WTC11 (cell line): Measurements from ENCODE around the gene ZBTB7C. TPM values are rescaled to one million over a fixed set of nuclear protein-coding genes. Genes with fewer than 3 reads are reported as not detected.

Experiments used
- ATAC-seq: fragments of 200-7000 bp; cut with Tn5 transposase; 2 replicates; pipeline ENCODE4 v1.10.0; 2021; ENCODE audit warnings: mild to moderate bottlenecking, moderate library complexity
- CTCF ChIA-PET: fragments of 300-600 bp; sonication (Branson Sonifier 250); formaldehyde crosslinking; loops from one replicate; lab custom pipeline; 2021; ENCODE audit warnings: antibody characterized with exemption; lab: Charles Lee
- POLR2A ChIA-PET: fragments of 350-600 bp; sonication (Branson Sonifier 250); formaldehyde crosslinking; loops from one replicate; lab custom pipeline; 2021; ENCODE audit warnings: antibody characterized with exemption; lab: Charles Lee
- DNase-seq: peaks from one replicate; pipeline ENCODE4 v3.0.0; 2021; ENCODE audit warnings: low spot score
- H3K27ac Mint-ChIP-seq: 2 replicates; pipeline ENCODE4 v1.8.0; 2021; ENCODE audit warnings: mixed read lengths
- H3K27me3 Mint-ChIP-seq: 2 replicates; pipeline ENCODE4 v1.8.0; 2021; ENCODE audit warnings: low read depth, mild to moderate bottlenecking, moderate library complexity, mixed read lengths
- H3K36me3 Mint-ChIP-seq: 2 replicates; pipeline ENCODE4 v1.8.0; 2021; ENCODE audit warnings: mixed read lengths
- H3K4me1 Mint-ChIP-seq: 2 replicates; pipeline ENCODE4 v1.8.0; 2022; ENCODE audit warnings: mixed read lengths
- H3K4me3 Mint-ChIP-seq: 2 replicates; pipeline ENCODE4 v1.8.0; 2021; ENCODE audit warnings: mild to moderate bottlenecking, moderate library complexity, mixed read lengths
- H3K9me3 Mint-ChIP-seq: 2 replicates; pipeline ENCODE4 v1.8.0; 2021; ENCODE audit warnings: mixed read lengths
- CBFB ChIP-seq: sonication (generic); formaldehyde crosslinking; IDR thresholded peaks from 2 replicates; pipeline ENCODE4 v1.8.1; 2022; ENCODE audit warnings: mild to moderate bottlenecking, low read depth, missing genetic modification reagents
- CREB1 ChIP-seq: sonication (generic); formaldehyde crosslinking; IDR thresholded peaks from 2 replicates; pipeline ENCODE4 v1.8.0; 2023; ENCODE audit warnings: mild to moderate bottlenecking, missing genetic modification reagents
- E2F5 ChIP-seq: sonication (generic); formaldehyde crosslinking; IDR thresholded peaks from 2 replicates; pipeline ENCODE4 v1.8.1; 2022; ENCODE audit warnings: mild to moderate bottlenecking, moderate library complexity, missing genetic modification reagents
- ELF4 ChIP-seq: sonication (generic); formaldehyde crosslinking; IDR thresholded peaks from 2 replicates; pipeline ENCODE4 v1.8.1; 2022; ENCODE audit warnings: low read depth, mild to moderate bottlenecking, moderate library complexity, missing genetic modification reagents
- GRHL2 ChIP-seq: fragments of 250-450 bp; sonication (Bioruptor Pico); IDR thresholded peaks from 2 replicates; pipeline ENCODE4 v1.8.0; 2022; ENCODE audit warnings: mild to moderate bottlenecking, moderate library complexity; ENCODE audit not compliant: insufficient replicate concordance, severe bottlenecking
- GTF2I ChIP-seq: fragments of 250-450 bp; sonication (Bioruptor Pico); conservative IDR thresholded peaks from 2 replicates; pipeline ENCODE4 v1.4.0; 2021; ENCODE audit warnings: mild to moderate bottlenecking
- IRF1 ChIP-seq: sonication (generic); formaldehyde crosslinking; IDR thresholded peaks from 2 replicates; pipeline ENCODE4 v1.8.0; 2023; ENCODE audit warnings: missing genetic modification reagents
- JAZF1 ChIP-seq: fragments of 250-450 bp; sonication (Bioruptor Pico); IDR thresholded peaks from 2 replicates; pipeline ENCODE4 v1.9.0; 2021; ENCODE audit warnings: moderate library complexity, mild to moderate bottlenecking, inconsistent platforms
- MAX ChIP-seq: sonication (generic); formaldehyde crosslinking; IDR thresholded peaks from 2 replicates; pipeline ENCODE4 v1.8.0; 2022; ENCODE audit warnings: mild to moderate bottlenecking, missing genetic modification reagents
- MLX ChIP-seq: sonication (generic); formaldehyde crosslinking; IDR thresholded peaks from 2 replicates; pipeline ENCODE4 v1.8.1; 2023; ENCODE audit warnings: mild to moderate bottlenecking, missing genetic modification reagents, moderate library complexity
- NFE2L1 ChIP-seq: sonication (generic); formaldehyde crosslinking; IDR thresholded peaks from 2 replicates; pipeline ENCODE4 v1.8.1; 2023; ENCODE audit warnings: missing genetic modification reagents
- NFYB ChIP-seq: sonication (generic); formaldehyde crosslinking; conservative IDR thresholded peaks from 2 replicates; pipeline ENCODE4 v1.8.0; 2022; ENCODE audit warnings: low read depth, missing genetic modification reagents
- NR3C1 ChIP-seq: sonication (generic); formaldehyde crosslinking; conservative IDR thresholded peaks from 2 replicates; pipeline ENCODE4 v1.8.1; 2023; ENCODE audit warnings: low read depth, mild to moderate bottlenecking, missing genetic modification reagents
- SMAD4 ChIP-seq: sonication (generic); formaldehyde crosslinking; IDR thresholded peaks from 2 replicates; pipeline ENCODE4 v1.8.0; 2022; ENCODE audit warnings: mild to moderate bottlenecking, missing genetic modification reagents
- ZBTB43 ChIP-seq: sonication (generic); formaldehyde crosslinking; IDR thresholded peaks from 2 replicates; pipeline ENCODE4 v1.8.1; 2023; ENCODE audit warnings: mild to moderate bottlenecking, missing genetic modification reagents
- total RNA-seq: library from RNA; stranded (reverse); gene quantifications from 3 replicates; pipeline ENCODE4 v1.2.3, GENCODE V29; 2021
- TF ChIP-seq, protein P1 (sequence below): sonication (generic); formaldehyde crosslinking; IDR thresholded peaks from 2 replicates; pipeline ENCODE4 v1.8.0; 2022; ENCODE audit warnings: mild to moderate bottlenecking, missing genetic modification reagents
- TF ChIP-seq, protein P2 (sequence below): sonication (generic); formaldehyde crosslinking; IDR thresholded peaks from 2 replicates; pipeline ENCODE4 v1.8.0; 2022; ENCODE audit warnings: mild to moderate bottlenecking, missing genetic modification reagents
- TF ChIP-seq, protein P3 (sequence below): sonication (generic); formaldehyde crosslinking; conservative IDR thresholded peaks from 2 replicates; pipeline ENCODE4 v1.8.1; 2023; ENCODE audit warnings: mild to moderate bottlenecking, low read depth, missing genetic modification reagents, moderate library complexity
- TF ChIP-seq, protein P4 (sequence below): fragments of 250-450 bp; sonication (Bioruptor Pico); IDR thresholded peaks from 2 replicates; pipeline ENCODE4 v2.1.2; 2022; ENCODE audit warnings: mild to moderate bottlenecking, moderate library complexity

Gene ZBTB7C
- total RNA-seq, 1 experiment from 2014 or later: 0.48 TPM

GRCh38 chr18:48155856-48156255 lies 253.3 kb downstream of the ZBTB7C start:
- Mint-ChIP-seq H3K27ac (no peak overlapping the region), H3K36me3 (no peaks in the 10 kb centered on the region), H3K4me3 (no peak overlapping the region), H3K27me3 (peaks cover 53% of the 10 kb centered on the region), H3K4me1 (peaks cover 4% of the 10 kb centered on the region), H3K9me3 (no peaks in the 10 kb centered on the region)
- ATAC-seq: no peak
- TF ChIP-seq, protein P1, sequence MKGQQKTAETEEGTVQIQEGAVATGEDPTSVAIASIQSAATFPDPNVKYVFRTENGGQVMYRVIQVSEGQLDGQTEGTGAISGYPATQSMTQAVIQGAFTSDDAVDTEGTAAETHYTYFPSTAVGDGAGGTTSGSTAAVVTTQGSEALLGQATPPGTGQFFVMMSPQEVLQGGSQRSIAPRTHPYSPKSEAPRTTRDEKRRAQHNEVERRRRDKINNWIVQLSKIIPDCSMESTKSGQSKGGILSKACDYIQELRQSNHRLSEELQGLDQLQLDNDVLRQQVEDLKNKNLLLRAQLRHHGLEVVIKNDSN: no peak
- TF ChIP-seq, protein P2, sequence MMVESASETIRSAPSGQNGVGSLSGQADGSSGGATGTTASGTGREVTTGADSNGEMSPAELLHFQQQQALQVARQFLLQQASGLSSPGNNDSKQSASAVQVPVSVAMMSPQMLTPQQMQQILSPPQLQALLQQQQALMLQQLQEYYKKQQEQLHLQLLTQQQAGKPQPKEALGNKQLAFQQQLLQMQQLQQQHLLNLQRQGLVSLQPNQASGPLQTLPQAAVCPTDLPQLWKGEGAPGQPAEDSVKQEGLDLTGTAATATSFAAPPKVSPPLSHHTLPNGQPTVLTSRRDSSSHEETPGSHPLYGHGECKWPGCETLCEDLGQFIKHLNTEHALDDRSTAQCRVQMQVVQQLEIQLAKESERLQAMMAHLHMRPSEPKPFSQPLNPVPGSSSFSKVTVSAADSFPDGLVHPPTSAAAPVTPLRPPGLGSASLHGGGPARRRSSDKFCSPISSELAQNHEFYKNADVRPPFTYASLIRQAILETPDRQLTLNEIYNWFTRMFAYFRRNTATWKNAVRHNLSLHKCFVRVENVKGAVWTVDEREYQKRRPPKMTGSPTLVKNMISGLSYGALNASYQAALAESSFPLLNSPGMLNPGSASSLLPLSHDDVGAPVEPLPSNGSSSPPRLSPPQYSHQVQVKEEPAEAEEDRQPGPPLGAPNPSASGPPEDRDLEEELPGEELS (CRISPR knock-in tag): no peak
- TF ChIP-seq NR3C1 (CRISPR knock-in tag) (no peak), JAZF1 (no peak), GRHL2 (CRISPR knock-in tag) (no peak), MAX (CRISPR knock-in tag) (no peak), CBFB (CRISPR knock-in tag) (no peak), ELF4 (no peak), NFYB (CRISPR knock-in tag) (no peak), E2F5 (no peak), GTF2I (CRISPR knock-in tag) (no peak), SMAD4 (CRISPR knock-in tag) (no peak), NFE2L1 (no peak), MLX (no peak), ZBTB43 (CRISPR knock-in tag) (no peak), IRF1 (CRISPR knock-in tag) (no peak), CREB1 (CRISPR knock-in tag) (no peak)
- TF ChIP-seq, protein P3, sequence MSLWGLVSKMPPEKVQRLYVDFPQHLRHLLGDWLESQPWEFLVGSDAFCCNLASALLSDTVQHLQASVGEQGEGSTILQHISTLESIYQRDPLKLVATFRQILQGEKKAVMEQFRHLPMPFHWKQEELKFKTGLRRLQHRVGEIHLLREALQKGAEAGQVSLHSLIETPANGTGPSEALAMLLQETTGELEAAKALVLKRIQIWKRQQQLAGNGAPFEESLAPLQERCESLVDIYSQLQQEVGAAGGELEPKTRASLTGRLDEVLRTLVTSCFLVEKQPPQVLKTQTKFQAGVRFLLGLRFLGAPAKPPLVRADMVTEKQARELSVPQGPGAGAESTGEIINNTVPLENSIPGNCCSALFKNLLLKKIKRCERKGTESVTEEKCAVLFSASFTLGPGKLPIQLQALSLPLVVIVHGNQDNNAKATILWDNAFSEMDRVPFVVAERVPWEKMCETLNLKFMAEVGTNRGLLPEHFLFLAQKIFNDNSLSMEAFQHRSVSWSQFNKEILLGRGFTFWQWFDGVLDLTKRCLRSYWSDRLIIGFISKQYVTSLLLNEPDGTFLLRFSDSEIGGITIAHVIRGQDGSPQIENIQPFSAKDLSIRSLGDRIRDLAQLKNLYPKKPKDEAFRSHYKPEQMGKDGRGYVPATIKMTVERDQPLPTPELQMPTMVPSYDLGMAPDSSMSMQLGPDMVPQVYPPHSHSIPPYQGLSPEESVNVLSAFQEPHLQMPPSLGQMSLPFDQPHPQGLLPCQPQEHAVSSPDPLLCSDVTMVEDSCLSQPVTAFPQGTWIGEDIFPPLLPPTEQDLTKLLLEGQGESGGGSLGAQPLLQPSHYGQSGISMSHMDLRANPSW: no peak
- TF ChIP-seq, protein P4, sequence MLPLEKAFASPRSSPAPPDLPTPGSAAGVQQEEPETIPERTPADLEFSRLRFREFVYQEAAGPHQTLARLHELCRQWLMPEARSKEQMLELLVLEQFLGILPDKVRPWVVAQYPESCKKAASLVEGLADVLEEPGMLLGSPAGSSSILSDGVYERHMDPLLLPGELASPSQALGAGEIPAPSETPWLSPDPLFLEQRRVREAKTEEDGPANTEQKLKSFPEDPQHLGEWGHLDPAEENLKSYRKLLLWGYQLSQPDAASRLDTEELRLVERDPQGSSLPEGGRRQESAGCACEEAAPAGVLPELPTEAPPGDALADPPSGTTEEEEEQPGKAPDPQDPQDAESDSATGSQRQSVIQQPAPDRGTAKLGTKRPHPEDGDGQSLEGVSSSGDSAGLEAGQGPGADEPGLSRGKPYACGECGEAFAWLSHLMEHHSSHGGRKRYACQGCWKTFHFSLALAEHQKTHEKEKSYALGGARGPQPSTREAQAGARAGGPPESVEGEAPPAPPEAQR: no peak
- ChIA-PET POLR2A (no interaction called here), CTCF (interaction anchor here (1.0 kb wide), 1 partner anchor 118 kb away, joined by 4 read pairs; no protein-coding TSS in a partner anchor)
- DNase-seq: no peak
